ENCODE data around the gene HGD.

- TF ChIP-seq CTCF (conservative IDR thresholded peaks at IDR 0.05 in 1 of 2, IDR thresholded peaks at IDR 0.05 in 1 of 2; ENCODE audit: low read depth in 1 of 2, low read length in 2 of 2): no peak
- no peak for TF ChIP-seq EZH2 (IDR thresholded peaks at IDR 0.05; ENCODE audit: low read length, missing control alignments)
Measured at GRCh38 chr3:120595788-120596115, 86.3 kb downstream of the HGD start.

All from fibroblast of lung (primary cell).